Astrocyte (in vitro differentiated cells and primary cell): ENCODE measurements around the gene SRD5A1.

Source experiments
- EZH2 ChIP-seq: IDR thresholded peaks from 2 replicates; pipeline ENCODE4 v1.6.1; 2012; ENCODE audit warnings: mild to moderate bottlenecking, low read length, inconsistent platforms; ENCODE audit not compliant: insufficient read depth
- TF ChIP-seq, protein P1 (sequence below): IDR thresholded peaks from 2 replicates; pipeline ENCODE4 v1.5.1; 2011; ENCODE audit warnings: low read depth, mild to moderate bottlenecking, inconsistent platforms, low read length, moderate library complexity; ENCODE audit not compliant: insufficient read depth

DNA sequence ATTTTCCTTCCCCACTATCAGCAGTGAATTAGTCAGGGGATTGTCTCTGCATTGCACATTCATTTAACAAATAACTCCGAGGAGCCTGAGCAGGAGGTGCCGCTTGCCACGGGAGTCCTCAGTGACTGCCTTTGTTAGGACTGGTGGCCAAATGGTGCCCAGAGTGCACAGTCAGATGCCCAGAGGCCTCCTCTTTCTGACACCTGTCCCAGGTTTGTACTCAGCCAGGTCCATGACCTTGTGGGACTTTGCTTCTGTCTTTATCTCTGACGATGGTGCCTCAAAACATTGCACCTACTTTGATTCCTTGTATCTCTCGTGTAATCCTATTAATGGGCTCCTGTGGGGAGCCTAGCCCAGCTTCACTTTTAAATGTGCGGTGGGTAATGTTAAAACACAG, 4.3 kb downstream of the SRD5A1 start:
- TF ChIP-seq, protein P1, sequence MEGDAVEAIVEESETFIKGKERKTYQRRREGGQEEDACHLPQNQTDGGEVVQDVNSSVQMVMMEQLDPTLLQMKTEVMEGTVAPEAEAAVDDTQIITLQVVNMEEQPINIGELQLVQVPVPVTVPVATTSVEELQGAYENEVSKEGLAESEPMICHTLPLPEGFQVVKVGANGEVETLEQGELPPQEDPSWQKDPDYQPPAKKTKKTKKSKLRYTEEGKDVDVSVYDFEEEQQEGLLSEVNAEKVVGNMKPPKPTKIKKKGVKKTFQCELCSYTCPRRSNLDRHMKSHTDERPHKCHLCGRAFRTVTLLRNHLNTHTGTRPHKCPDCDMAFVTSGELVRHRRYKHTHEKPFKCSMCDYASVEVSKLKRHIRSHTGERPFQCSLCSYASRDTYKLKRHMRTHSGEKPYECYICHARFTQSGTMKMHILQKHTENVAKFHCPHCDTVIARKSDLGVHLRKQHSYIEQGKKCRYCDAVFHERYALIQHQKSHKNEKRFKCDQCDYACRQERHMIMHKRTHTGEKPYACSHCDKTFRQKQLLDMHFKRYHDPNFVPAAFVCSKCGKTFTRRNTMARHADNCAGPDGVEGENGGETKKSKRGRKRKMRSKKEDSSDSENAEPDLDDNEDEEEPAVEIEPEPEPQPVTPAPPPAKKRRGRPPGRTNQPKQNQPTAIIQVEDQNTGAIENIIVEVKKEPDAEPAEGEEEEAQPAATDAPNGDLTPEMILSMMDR = no peak
- no peak for TF ChIP-seq EZH2
